SK-MEL-5 (cell line): ENCODE measurements around the gene GIPC3. TPM values are rescaled to one million over a fixed set of nuclear protein-coding genes. Genes with fewer than 3 reads are reported as not detected.

Source experiments
- DNase-seq: peaks from one replicate; pipeline ENCODE4 v3.0.0-alpha.2; 2016; ENCODE audit warnings: low read depth, low spot score
- in situ Hi-C: cut with HindIII; loops from 2 replicates; pipeline ENCODE4 v1.10.0; 2016; ENCODE audit warnings: low sequenced_read_pairs, high pct_unique_total_duplicates, low pct_unique_long_range_greater_than_20kb
- polyA plus RNA-seq, 2 experiments: library from polyadenylated mRNA; depleted of rRNA; stranded (reverse); fragments of >200 nt; gene quantifications; 2 replicates each; pipeline ENCODE4 v1.2.3, GENCODE V29; 2015
- total RNA-seq: library from RNA; depleted of rRNA; stranded (reverse); fragments of >200 nt; shearing (Covaris generic); gene quantifications from 2 replicates; pipeline ENCODE4 v1.2.3, GENCODE V29; 2014; rRNA removed

Gene GIPC3
- total RNA-seq, result 0.29 and 0.45 TPM in 2 replicates
- polyA plus RNA-seq (2015; cell fraction: cytosol; rRNA removed), result 0.83 and 1.2 TPM in 2 replicates
- polyA plus RNA-seq (2015; cell fraction: nucleus; rRNA removed), result 0.57 and 0.76 TPM in 2 replicates

- no peak for DNase-seq
- in situ Hi-C loops, result no loop called here
Measured at GRCh38 chr19:3585301-3586126, at the start of gene GIPC3. Gene GIPC3, plus strand, starts transcription at chr19:3585478. Its CDS starts 120 bp downstream, at chr19:3585598.

GRCh38 chr19:3535563-3535965 lies 49.7 kb upstream of the GIPC3 start:
- DNase-seq, result peak; percentile 40
- in situ Hi-C loops, result no loop called here

- DNase-seq, result peak; percentile 50
- in situ Hi-C loops, result no loop called here
Measured at GRCh38 chr19:3535981-3536380, 49.3 kb upstream of the GIPC3 start.

- peak; percentile 96 for DNase-seq
- in situ Hi-C loops, result no loop called here
Measured at GRCh38 chr19:3536429-3537100, 48.7 kb upstream of the GIPC3 start.

GRCh38 chr19:3537101-3537437 lies 48.2 kb upstream of the GIPC3 start:
- in situ Hi-C loops, result no loop called here
- DNase-seq, result no peak

- DNase-seq, result peak; percentile 74
- in situ Hi-C loops, result no loop called here
Measured at GRCh38 chr19:3537438-3538240, 47.6 kb upstream of the GIPC3 start.

- in situ Hi-C loops, result no loop called here
- DNase-seq, result peak; percentile 59
Measured at GRCh38 chr19:3538258-3538929, 46.9 kb upstream of the GIPC3 start.

- in situ Hi-C loops, result no loop called here
Measured at GRCh38 chr19:3538965-3539755, 46.1 kb upstream of the GIPC3 start, which contains the start of gene TEKTIP1. Gene TEKTIP1, plus strand, starts transcription at chr19:3539174. Its CDS starts 4 bp downstream, at chr19:3539178.

GRCh38 chr19:3539756-3540118 lies 45.5 kb upstream of the GIPC3 start:
- DNase-seq, result no peak
- in situ Hi-C loops, result no loop called here

More at GRCh38 chr19:3538965-3539755, 46.1 kb upstream of the GIPC3 start, which contains the start of gene TEKTIP1:
- peak; percentile 81 for DNase-seq

- DNase-seq, result peak; percentile 21
- in situ Hi-C loops, result no loop called here
Measured at GRCh38 chr19:3543150-3544057, 41.9 kb upstream of the GIPC3 start.

- no peak for DNase-seq
- in situ Hi-C loops, result no loop called here
Measured at GRCh38 chr19:3544058-3544376, 41.3 kb upstream of the GIPC3 start.

GRCh38 chr19:3544742-3545668 lies 40.3 kb upstream of the GIPC3 start:
- DNase-seq, result peak; percentile 66
- in situ Hi-C loops, result no loop called here

- in situ Hi-C loops, result no loop called here
- no peak for DNase-seq
Measured at GRCh38 chr19:3545669-3546034, 39.6 kb upstream of the GIPC3 start.

GRCh38 chr19:3546119-3546518 lies 39.2 kb upstream of the GIPC3 start:
- in situ Hi-C loops, result no loop called here
- no peak for DNase-seq

GRCh38 chr19:3547301-3547731 lies 38.0 kb upstream of the GIPC3 start:
- DNase-seq, result peak; percentile 79
- in situ Hi-C loops, result no loop called here
